NCI-H345 treated with DMSO at 0.1 percent for 48 hours (cell line): ENCODE results near the gene ZNF683.
"Not testable (repeated sequence)": the region's sequence is repeated elsewhere in the genome, so short reads cannot be mapped to it uniquely, and the experiment has no call there.

Experiments used
- DNase-seq: peaks from one replicate; lab custom pipeline; 2025; ENCODE audit not compliant: unreplicated experiment; lab: John Stamatoyannopoulos, UW

The ZNF683 gene

DNA sequence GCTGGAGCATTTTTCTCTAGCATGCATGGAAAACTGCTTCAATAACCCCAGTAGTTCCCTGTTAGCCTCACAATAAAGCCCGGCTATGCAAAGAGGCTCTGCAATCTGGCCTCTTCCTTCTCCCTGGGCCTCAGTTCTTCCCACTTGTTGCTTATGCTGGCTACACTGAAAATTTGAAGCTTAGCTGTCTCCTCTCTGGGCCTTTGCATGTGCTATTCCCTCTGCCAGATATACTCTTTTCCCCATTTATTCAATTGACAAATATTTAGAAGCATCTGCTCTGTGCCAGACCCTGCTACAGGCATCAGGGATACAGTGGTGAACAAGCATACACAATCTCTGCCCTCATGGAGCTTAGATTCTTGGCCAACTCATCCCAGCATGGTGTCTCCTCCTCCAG, 33.9 kb downstream of the ZNF683 start:
- no peak for DNase-seq

DNA sequence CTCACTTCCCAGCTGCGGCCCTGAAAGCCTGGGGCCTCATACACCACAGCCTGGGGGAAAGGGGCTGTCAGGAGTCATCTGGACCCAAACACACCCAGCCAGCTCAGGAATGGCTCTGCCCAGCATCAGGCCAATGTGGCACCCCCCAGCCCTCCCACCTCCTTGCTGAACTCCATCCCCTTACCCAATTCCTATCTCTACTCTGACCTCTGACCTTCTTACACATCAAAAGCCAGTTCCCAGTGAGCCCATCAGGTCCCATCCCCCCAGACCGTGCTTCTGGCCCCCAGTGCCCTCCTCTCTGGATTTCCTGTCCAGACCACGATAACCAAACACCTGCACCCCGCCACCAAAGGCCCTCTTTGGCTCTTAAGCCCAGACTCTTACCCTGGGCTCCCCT, 34.9 kb downstream of the ZNF683 start:
- DNase-seq = no peak

DNA sequence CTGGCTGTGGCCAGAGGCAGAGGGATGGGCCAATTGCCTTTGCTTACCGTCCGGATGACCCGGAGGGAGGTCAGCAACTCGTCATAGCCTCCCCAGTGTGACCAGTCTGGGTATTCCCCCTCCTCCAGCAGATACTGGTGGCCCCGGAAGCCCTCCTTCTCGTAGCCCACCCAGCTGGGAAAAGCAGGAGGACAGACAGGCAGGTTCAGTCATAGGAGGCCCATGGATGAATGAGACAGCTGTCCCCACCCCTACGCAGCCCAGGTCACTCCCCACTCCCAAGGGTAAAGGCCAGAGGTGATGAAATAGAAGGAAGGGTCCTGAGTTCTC, 35.4 kb downstream of the ZNF683 start:
- no peak for DNase-seq

DNA sequence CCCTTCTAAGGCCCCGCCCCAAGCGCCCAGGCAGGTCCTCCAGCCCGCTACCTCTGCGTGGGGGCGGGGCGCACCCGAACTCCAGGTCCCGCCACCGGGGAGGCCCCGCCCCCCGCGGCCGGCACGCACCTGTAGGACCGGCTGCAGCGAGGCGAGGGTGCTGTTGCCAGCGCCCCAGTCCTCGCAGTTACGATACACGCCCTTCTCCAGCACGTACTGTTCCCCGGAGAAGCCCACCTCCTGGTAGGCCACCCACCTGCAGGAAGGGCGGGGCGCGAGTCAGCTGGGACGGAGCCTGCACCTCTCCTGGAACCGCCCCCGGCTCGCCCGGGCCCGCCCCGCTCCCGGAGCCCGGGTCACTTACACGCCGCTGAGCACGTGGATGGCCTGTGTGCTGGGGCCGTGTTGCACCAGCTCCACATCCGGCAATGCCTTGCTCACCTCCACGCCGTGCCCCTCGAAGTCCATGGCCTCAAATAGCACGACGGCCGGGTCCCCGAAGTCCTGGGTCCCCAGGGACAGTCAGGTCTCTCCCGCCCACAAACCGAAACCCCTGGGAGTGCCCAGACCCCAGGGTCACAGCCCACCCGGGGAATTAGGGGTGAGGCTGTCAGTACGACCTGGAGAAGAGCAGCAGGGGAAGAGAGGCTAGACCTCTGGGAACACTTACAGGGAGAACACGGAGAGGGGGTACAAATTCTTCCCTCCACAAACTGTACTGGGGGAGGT, 35.9 kb downstream of the ZNF683 start:
- peak; percentile 79 for DNase-seq

DNA sequence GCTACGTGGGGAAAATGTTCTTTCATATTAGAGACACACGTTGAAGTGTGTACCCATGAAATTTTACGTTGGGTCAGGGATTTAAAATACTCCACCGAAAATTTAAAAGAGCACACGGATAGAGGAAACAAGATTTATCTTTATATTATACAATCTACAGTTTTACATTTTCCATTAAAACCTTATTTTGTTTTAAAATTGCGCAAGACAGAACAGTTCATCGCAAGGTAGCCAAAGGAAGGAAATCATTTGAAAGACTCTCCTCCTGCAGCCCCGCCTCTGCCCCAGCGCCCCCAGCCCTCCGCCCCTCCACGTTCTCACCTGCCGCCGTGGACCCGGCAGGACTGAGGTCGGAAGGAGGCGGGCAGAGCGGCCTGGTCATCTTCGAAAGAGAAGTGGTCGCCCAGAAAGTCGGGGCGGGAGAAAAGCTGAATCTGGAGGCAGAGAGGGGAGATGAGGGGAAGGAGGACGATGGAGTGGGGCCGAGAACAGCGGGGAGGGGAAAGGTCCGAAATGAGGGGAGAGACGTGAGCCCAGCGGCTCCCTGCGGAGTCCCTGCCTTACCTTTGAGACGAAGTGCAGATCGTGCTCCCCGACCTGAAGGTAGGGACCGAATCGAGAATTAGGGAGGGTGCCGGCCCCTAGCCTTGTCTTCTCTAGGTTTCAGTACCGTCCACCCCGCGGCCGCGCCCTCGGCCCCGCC, 36.6 kb downstream of the ZNF683 start:
- peak; percentile 39 for DNase-seq

DNA sequence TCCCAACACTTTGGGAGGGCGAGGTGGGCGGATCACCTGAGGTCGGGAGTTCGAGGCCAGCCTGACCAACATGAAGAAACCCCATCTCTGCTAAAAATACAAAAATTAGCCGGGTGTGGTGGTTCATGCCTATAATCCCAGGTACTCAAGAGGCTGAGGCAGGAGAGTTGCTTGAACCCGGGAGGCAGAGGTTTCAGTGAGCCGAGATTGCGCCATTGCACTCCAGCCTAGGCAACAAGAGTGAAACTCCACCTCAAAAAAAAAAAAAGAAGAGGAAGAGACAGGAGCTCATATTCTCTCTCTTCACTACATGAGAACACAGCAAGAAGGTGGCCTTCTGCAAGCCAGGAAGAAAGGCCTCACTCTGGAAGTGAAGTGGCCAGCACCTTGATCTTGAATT, 39.2 kb downstream of the ZNF683 start:
- not testable (repeated sequence) for DNase-seq

DNA sequence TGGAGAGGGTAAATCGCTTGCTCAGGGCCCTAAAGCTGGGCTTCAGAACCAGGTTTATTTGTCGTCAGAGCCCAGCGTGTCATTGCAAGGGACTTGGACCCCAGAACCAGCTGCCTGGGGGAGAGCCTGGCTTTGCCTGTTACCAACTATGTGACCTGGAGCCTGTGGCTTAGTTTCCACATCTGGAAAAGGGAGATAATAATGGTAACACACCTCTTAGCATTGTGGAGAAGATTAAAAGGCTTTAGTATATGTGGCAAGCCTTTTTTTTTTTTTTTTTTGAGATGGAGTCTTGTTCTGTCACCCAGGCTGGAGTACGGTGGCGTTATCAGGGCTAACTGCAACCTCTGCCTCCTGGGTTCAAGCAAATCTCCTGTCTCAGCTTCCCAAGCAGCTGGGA, 42.3 kb downstream of the ZNF683 start:
- DNase-seq = no peak

DNA sequence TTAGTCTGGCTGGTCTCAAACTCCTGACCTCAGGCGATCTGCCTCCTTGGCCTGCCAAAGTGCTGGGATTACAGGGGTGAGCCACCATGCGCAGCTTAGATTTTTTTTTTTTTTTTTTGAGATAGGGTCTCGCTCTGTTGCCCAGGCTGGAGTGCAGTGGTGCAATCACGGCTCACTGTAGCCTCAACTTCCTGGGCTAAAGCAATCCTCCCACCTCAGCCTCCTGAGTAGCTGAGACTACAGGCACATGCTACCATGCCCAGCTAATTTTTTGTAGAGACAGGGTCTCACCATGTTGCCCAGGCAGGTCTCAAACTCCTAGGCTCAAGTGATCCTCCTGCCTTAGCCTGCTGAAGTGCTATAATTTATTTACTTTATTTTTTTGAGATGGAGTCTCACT, 43.2 kb downstream of the ZNF683 start:
- DNase-seq = not testable (repeated sequence)

DNA sequence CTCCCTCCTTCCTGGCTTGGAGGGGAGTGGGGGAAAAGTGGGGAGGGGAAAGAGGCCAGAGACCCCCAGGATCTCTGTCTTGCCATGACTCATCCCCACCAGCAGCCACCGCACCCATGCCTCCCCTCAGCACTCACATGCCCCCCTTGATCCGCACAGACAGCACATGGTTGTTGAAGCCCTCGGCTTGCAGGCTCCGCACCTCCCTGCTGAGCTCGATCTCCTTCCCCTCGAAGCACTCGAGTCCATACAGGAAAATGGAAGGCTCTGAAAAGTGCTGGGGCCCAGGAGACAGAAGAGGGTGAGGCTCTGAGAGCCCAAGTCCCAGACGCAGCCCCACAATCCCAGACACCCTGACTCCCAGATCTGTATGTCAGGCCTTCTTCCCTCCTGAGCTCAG, 44.0 kb downstream of the ZNF683 start:
- DNase-seq = no peak

DNA sequence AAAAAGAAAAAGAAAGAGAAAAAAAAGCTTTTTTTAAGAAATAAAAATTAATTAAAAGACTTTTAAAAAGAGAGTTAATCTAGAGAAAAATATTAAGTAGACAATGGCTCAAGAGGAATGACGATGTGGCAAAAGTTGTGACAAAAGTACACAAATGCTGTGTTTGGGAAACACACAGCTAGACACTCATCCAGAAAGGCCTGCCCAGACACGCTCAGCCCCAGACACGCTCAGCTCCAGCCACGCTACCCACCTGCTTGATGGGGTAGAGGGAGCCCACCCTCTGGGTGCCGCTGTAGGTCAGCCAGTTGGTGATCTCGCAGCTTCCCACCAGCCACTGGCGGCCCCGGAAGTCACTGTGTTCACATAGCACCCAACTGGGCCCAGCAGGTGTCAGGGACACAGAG, 44.6 kb downstream of the ZNF683 start:
- DNase-seq = peak; percentile 81

DNA sequence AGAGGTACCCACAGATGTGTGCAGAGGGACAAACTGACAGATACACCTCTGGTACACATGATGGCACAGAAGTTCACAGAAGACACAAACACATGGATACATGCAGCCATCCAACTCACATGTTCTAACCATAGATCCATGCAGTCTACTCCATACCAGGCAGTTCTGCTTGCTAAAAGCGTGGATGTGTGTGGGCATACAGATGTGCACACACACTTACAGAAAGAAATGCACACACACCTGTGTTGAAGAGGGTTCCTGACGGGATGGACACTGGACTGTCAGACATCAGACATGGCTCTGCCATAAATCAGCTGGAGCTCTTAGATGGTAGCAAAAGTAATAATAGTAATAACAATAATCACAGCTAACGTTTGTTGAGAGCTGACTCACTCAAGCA, 48.0 kb downstream of the ZNF683 start:
- no peak for DNase-seq

DNA sequence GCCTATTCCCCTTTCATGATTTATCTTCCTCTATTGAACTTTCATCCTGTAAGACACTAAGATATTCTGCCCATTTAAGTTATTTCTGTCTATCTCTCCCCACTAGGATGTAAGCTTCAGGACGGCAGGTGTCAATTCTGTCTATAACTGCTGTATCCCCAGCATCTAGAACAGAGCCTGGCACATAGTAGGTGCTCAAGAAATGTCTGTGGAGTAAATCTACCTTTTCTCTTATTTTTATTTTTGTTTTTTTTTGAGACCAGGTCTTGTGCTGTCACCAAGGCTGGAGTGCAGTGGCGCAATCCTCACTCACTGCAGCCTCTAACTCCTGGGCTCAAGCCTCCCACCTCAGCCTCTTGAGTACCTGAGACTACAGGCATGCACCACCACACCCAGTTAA, 49.2 kb downstream of the ZNF683 start:
- no peak for DNase-seq

DNA sequence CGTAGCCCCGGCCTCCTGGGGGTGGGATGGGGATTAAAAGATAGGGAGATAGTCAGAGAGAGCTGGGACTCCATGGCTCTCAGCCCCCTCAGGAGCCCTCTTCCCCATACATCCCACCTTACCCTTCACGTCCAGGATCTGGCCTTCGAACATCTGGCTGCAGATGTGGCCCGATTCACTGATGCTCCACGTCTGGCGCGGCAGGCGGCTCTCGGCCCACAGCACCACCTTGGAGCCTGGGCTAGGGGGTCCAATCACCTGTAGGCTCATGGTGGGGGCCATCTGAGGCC, 50.6 kb downstream of the ZNF683 start:
- DNase-seq = no peak

DNA sequence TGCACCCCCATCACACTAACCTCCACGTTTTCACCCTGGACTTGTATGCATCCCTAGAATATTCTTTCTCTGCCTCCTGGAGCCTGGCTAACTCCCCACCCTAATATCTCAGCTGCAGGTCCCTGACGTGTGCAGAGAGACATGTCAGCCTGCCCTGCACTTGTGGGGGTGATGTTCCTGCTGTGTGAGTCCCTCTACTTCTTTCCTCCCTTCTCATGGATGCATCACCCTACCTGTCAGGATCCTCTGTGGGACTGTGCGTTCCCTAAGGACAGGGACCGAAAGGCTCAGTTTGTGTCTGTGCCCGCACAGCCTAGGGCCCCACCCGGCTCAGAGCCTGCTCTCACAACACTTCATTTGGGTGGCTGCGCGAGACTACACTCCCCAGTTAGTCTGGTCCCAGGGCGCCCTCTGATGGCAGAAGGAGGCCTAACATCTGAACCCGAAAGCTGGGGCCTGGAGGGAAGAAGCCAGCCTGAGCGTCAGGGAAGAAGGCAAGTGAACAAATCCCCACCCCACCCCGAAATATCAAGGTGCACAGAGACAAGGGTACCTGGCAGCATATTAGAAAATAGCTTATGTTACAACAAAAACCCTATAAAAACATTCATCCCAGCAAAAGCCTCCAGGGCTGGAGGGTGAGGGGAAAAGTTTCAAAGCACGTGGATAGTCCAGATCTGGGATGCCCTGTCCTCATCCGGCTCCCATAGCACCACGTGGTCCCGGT, 51.1 kb downstream of the ZNF683 start:
- peak; percentile 27 for DNase-seq

DNA sequence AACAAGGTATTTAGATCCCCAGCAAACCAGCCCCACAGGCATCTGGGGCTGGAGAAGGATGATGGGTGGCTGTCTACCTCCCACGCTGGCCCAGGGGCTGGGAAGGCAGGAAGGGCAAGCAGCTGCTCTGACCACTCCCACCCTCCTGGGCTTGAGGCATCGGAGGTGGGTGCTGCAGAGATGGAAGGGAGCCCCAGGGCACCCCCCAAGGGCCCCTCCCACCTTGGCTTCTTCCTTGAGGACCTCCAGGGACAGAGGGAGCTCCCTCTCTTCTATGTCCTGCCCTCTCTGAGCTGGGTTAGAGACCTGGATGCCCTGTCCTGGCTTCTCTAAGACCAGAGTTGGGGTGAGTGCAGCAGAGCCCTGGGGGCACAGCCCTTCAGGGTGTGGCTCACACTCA, 51.7 kb downstream of the ZNF683 start:
- no peak for DNase-seq

DNA sequence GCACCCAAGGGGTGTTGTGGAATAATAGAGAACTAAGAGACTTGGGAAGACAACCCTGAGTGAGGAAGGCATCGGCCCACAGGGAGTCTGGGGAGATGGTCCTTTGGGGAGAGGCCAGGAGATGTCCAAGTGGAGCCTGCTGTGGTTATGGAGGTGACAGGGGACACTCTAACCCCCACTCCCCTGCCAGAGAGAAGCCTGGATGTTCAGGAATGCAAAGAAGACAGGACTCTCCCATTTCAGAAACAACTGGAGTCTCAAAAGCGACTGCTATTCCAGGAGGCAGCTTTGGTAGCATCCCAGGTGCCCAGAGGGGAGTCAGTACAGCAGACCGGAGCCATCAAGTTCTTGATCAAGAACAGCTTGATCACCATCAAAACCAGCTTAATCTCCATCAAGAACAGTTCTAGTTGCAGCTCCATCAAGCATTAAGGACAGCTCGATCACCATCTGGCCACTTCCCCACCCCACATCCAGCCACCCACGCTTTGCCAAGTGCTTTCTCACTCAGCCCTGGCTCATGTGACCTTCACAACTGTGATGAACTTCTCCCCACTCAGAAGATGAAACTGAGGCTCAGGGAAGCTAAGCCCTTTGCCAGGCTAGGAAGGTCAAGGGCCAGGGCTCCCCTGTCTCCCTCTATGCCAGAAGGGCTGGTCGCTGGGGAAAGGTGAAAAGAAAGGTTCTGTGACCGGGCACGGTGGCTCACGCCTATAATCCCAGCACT, 54.0 kb downstream of the ZNF683 start:
- no peak for DNase-seq

DNA sequence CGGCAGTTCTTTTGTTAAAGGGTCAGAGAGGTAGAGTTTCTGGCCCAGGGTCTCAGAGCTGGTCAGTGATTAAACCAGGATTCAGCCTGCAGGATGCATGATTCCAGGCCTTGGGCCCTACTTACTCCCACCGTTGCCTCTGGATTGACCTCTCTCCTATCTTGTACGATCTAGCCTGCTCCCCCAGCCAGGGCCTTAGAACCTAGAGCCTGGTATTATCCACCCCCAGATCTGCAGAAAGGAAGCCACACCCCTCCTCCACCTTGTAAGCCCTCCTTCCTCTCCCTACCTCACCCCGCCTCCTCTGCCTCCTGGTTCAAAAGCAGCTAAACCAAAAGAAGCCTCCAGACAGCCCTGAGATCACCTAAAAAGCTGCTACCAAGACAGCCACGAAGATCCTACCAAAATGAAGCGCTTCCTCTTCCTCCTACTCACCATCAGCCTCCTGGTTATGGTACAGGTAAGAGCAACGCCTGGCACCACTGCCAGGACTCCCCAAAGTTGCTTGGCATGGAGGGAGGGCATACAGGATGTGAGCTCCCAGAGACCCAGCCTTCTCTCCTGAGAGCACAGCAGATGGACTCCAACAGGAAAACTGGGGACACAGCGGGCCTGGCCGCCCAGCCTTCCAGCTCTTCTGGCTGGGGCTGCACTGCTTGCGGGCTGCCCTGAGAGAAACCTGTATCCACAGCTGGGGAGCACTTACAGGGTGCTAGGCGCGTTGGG, 54.8 kb downstream of the ZNF683 start, which contains the start of gene CD52:
CD52 (plus strand) TSS at position 347 of the 726 bp plus-strand sequence; CDS start at position 407, 60 bp downstream.
- DNase-seq = no peak

DNA sequence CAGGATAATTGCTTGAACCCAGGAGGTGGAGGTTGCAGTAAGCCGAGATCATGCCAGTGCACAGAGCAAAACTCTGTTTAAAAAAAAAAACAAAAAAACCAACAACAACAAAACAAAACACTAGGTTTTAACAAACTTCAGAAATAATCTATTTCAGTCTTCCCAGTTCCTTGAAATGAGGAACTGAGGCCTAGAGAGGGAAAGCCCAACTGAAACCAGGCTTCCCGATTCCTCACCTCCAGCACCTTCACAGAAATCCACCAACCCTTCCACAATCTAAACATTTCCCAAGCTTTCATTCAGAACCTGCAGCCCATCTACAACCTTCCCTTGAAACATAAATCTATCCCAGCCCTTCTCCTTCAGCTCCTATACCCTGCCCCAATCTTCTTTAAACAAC, 55.4 kb downstream of the ZNF683 start:
- no peak for DNase-seq

DNA sequence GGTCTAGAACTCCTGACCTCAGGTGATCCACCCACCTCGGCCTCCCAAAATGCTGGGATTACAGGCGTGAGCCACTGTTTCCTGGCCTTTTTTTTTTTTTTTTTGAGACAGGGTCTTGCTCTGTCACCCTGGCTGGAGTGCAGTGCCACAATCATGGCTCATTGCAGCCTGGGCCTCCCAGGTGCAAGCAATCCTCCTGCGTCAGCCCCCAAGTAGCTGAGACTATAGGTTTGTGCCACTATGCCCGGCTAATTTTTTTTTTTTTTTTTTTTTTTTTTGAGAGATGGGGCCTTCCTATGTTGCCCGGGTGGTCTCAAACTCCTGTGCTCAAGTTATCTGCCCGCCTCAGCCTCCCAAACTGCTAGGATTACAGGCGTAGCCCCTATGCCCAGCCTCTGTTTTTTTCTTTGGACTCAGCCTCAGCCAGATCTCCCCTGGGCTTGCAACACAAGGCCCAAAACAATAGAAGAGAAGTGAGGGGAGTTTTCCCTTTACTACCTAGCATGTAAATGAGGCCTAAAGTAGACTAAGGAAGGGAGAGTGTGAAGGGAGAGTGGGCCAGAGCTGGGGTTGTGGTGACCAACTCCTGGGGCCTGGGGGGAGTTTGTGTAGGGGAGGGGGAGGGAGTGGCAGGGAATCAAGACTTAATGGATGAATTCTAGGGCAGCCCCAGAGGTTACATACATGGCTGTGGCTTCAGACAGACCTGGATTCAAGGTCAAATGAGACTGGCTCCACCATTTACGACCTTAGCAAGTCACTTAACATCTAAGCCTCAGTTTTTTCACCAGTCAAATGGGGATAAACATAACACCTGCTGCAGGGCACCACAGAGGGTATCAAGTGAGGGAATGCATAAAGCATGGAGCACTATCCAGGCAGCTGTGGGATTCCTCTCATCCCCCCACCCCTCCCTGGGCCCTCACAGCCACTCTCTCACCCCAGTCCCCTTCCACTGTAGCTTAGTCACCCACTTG, 56.4 kb downstream of the ZNF683 start:
- DNase-seq = no peak

DNA sequence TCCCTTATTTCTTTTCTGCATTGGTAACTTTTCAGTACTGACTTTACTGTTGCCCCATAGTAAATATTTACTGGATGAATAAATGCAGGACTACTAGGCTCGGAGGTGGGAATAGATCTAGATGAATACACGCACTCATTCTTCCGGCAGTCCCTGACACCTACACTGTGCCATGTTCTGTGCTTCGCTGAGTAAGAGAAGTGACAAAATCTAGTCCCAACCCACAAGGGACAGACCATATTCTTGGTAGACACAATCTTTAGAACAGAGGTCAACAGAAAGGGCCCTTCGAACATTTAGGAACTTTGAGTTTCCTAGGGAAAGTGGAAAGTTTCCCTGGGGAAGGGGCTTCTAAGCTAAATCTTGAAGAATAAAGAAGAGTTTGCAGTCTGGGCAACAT, 58.0 kb downstream of the ZNF683 start:
- no peak for DNase-seq
